ENCODE measurements around the gene SLX1B. TPM values are rescaled to one million over a fixed set of nuclear protein-coding genes. Genes with fewer than 3 reads are reported as not detected.
"Not testable (repeated sequence)": the region's sequence is repeated elsewhere in the genome, so short reads cannot be mapped to it uniquely, and the experiment has no call there.

Gene SLX1B
- total RNA-seq = 49.4 and 61.9 TPM in 2 replicates

- intact Hi-C loops (cut with micrococcal nuclease) = not testable (repeated sequence)
Measured at GRCh38 chr16:29454269-29454668, at the start of gene SLX1B, which contains the start of gene BOLA2. Gene SLX1B (plus strand): TSS chr16:29454533. Gene BOLA2 (minus strand): TSS chr16:29454351. CDS start chr16:29454253, 98 bp downstream.

GRCh38 chr16:29405249-29405648 lies 49.1 kb upstream of the SLX1B start:
- intact Hi-C loops (cut with micrococcal nuclease) = not testable (repeated sequence)

GRCh38 chr16:29423587-29423986 lies 30.7 kb upstream of the SLX1B start:
- intact Hi-C loops (cut with micrococcal nuclease) = not testable (repeated sequence)

GRCh38 chr16:29425390-29425789 lies 28.9 kb upstream of the SLX1B start:
- intact Hi-C loops (cut with micrococcal nuclease) = not testable (repeated sequence)

GRCh38 chr16:29453754-29454153 lies 579 bp upstream of the SLX1B start:
- intact Hi-C loops (cut with micrococcal nuclease) = not testable (repeated sequence)

GRCh38 chr16:29454828-29455227 lies 495 bp downstream of the SLX1B start:
- intact Hi-C loops (cut with micrococcal nuclease) = not testable (repeated sequence)

- intact Hi-C loops (cut with micrococcal nuclease) = not testable (repeated sequence)
Measured at GRCh38 chr16:29457660-29458059, 3.3 kb downstream of the SLX1B start.

- intact Hi-C loops (cut with micrococcal nuclease) = not testable (repeated sequence)
Measured at GRCh38 chr16:29459706-29460646, 5.6 kb downstream of the SLX1B start, which contains the start of gene SULT1A4. Gene SULT1A4 (plus strand): TSS chr16:29459913. CDS start chr16:29461386, 1,473 bp downstream.

- intact Hi-C loops (cut with micrococcal nuclease) = not testable (repeated sequence)
Measured at GRCh38 chr16:29460647-29461030, 6.3 kb downstream of the SLX1B start.

GRCh38 chr16:29465985-29466824 lies 11.9 kb downstream of the SLX1B start:
- intact Hi-C loops (cut with micrococcal nuclease) = not testable (repeated sequence)

- intact Hi-C loops (cut with micrococcal nuclease) = not testable (repeated sequence)
Measured at GRCh38 chr16:29466904-29467303, 12.6 kb downstream of the SLX1B start.

GRCh38 chr16:29467654-29468366 lies 13.5 kb downstream of the SLX1B start:
- intact Hi-C loops (cut with micrococcal nuclease) = not testable (repeated sequence)

- intact Hi-C loops (cut with micrococcal nuclease) = not testable (repeated sequence)
Measured at GRCh38 chr16:29469660-29470059, 15.3 kb downstream of the SLX1B start.

GRCh38 chr16:29472065-29472464 lies 17.7 kb downstream of the SLX1B start:
- intact Hi-C loops (cut with micrococcal nuclease) = not testable (repeated sequence)

GRCh38 chr16:29482276-29482675 lies 27.9 kb downstream of the SLX1B start:
- intact Hi-C loops (cut with micrococcal nuclease) = not testable (repeated sequence)

- intact Hi-C loops (cut with micrococcal nuclease) = not testable (repeated sequence)
Measured at GRCh38 chr16:29506308-29506707, 52.0 kb downstream of the SLX1B start, which contains the start of gene NPIPB12. Gene NPIPB12 (minus strand): TSS chr16:29506408.

Other genes with a start within 250 kb of the SLX1B start
- 1.8 and 2.3 TPM in 2 replicates for gene NPIPB11, start 47.8 kb upstream of the SLX1B start, total RNA-seq
- gene BOLA2, start 182 bp upstream of the SLX1B start, total RNA-seq = 8.8 and 11.9 TPM in 2 replicates
- 2.8 and 4.8 TPM in 2 replicates for gene SULT1A4, start 5.4 kb downstream of the SLX1B start, total RNA-seq
- 81.4 and 84.8 TPM in 2 replicates for gene NPIPB12, start 51.9 kb downstream of the SLX1B start, total RNA-seq
- gene SPN, start 208.7 kb downstream of the SLX1B start, total RNA-seq = 381 and 388 TPM in 2 replicates
- gene QPRT, start 224.6 kb downstream of the SLX1B start, total RNA-seq = 8.0 and 9.1 TPM in 2 replicates

All from T-helper 1 cell treated with Interleukin-12 subunit alpha and Interleukin-12 subunit beta and Interleukin-4 antibody, amounts not matched to agents 30 ng/mL and 1 ng/mL, for 36 hours (primary cell).